Bronchial epithelial cell (primary cell): ENCODE data around the gene BRSK1. TPM values are rescaled to one million over a fixed set of nuclear protein-coding genes. Genes with fewer than 3 reads are reported as not detected.
A peak's percentile ranks its signal among the peaks of the same experiment; 100 is the strongest.

Experiments used
- DNase-seq: peaks from one replicate; pipeline ENCODE4 v3.0.0-alpha.2; 2010; ENCODE audit warnings: low read depth
- FAIRE-seq: peaks from 2 replicates; lab custom pipeline; 2011; peaks lifted over from hg19 to GRCh38; lab: Jason Lieb, UNC
- H3K27me3 ChIP-seq: 2 replicates; pipeline ENCODE4 v1.5.1; 2011; ENCODE audit warnings: low read length; ENCODE audit not compliant: control insufficient read depth, insufficient read depth
- H3K36me3 ChIP-seq: 2 replicates; pipeline ENCODE4 v1.5.1; 2011; ENCODE audit warnings: low read length; ENCODE audit not compliant: control insufficient read depth, insufficient read depth
- H3K4me3 ChIP-seq: 2 replicates; pipeline ENCODE4 v1.5.1; 2011; ENCODE audit warnings: mild to moderate bottlenecking, low read depth, low read length, control low read depth
- total RNA-seq: library from RNA; depleted of rRNA; stranded (reverse); fragments of >200 nt; gene quantifications from 2 replicates; pipeline ENCODE4 v1.2.1, GENCODE V29; 2014
- TF ChIP-seq, protein P1 (sequence below): IDR thresholded peaks from 2 replicates; pipeline ENCODE4 v1.5.1; 2011; ENCODE audit warnings: mild to moderate bottlenecking, moderate library complexity, low read length, control low read depth, inconsistent platforms; ENCODE audit not compliant: insufficient read depth, severe bottlenecking

Gene BRSK1
- total RNA-seq, 1 donor from 2014 or later, result 0.53 TPM

- peaks cover 14% of the 10 kb centered on the region for H3K36me3 ChIP-seq
- FAIRE-seq, result no peak
- peaks cover 3% of the 10 kb centered on the region for H3K27me3 ChIP-seq
- H3K4me3 ChIP-seq, result no peak overlapping the region
- TF ChIP-seq, protein P1, sequence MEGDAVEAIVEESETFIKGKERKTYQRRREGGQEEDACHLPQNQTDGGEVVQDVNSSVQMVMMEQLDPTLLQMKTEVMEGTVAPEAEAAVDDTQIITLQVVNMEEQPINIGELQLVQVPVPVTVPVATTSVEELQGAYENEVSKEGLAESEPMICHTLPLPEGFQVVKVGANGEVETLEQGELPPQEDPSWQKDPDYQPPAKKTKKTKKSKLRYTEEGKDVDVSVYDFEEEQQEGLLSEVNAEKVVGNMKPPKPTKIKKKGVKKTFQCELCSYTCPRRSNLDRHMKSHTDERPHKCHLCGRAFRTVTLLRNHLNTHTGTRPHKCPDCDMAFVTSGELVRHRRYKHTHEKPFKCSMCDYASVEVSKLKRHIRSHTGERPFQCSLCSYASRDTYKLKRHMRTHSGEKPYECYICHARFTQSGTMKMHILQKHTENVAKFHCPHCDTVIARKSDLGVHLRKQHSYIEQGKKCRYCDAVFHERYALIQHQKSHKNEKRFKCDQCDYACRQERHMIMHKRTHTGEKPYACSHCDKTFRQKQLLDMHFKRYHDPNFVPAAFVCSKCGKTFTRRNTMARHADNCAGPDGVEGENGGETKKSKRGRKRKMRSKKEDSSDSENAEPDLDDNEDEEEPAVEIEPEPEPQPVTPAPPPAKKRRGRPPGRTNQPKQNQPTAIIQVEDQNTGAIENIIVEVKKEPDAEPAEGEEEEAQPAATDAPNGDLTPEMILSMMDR, result no peak
- DNase-seq, result no peak
Observed at GRCh38 chr19:55278391-55279135, 5.2 kb upstream of the BRSK1 start.

DNA sequence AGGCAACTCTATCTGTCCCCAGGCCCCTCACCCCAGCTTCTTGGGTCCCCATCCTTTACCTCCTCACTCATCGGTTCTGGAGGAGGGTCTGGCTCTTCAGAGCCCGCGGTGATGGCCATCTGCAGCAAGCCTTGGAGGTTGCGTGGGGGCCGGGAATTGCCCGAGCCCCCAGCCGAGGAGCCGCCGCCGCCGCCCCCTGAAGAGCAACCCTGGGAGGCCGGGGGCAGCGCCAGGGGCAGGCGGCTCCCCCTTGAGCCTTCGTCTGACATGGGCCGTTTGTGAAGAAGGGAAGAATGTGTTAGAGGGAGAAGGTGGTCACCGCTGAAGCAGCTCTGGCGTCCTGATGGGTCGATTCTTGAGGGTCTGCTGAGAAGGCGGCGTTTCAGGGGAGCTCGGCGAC, 4.5 kb upstream of the BRSK1 start:
- TF ChIP-seq, protein P1, result no peak
- peaks cover 12% of the 10 kb centered on the region for H3K36me3 ChIP-seq
- DNase-seq, result no peak
- peak overlapping the region; percentile 90 for H3K4me3 ChIP-seq
- peaks cover 4% of the 10 kb centered on the region for H3K27me3 ChIP-seq
- FAIRE-seq, result no peak

- TF ChIP-seq, protein P1, result no peak
- Histone ChIP-seq H3K36me3 (peaks cover 9% of the 10 kb centered on the region), H3K27me3 (peaks cover 4% of the 10 kb centered on the region), H3K4me3 (peak within 1 kb of the TSS; percentile 90)
- DNase-seq (peak; percentile 91), FAIRE-seq (no peak)
Observed at GRCh38 chr19:55279770-55280643, 3.8 kb upstream of the BRSK1 start, which contains the start of gene HSPBP1. Gene HSPBP1 (minus strand): TSS chr19:55280110. CDS start chr19:55279608, 502 bp downstream.

- Histone ChIP-seq H3K27me3 (peaks cover 4% of the 10 kb centered on the region), H3K36me3 (no peaks in the 10 kb centered on the region), H3K4me3 (no peak overlapping the region)
- DNase-seq (no peak), FAIRE-seq (no peak)
- TF ChIP-seq, protein P1, result no peak
Observed at GRCh38 chr19:55284405-55285058, 735 bp downstream of the BRSK1 start.

GRCh38 chr19:55285229-55285890, 1.6 kb downstream of the BRSK1 start:
- no peaks in the 10 kb centered on the region for H3K36me3 ChIP-seq
- no peak overlapping the region for H3K4me3 ChIP-seq
- DNase-seq (no peak), FAIRE-seq (no peak)
- H3K27me3 ChIP-seq, result peaks cover 4% of the 10 kb centered on the region
- TF ChIP-seq, protein P1, result no peak
